Muscle layer of colon (tissue), 2 donors: ENCODE results near the gene HHIPL1.

Experiments
- H3K27ac ChIP-seq: one replicate; pipeline ENCODE4 v1.7.0; 2013; ENCODE audit warnings: low read depth, mild to moderate bottlenecking, low read length, moderate library complexity
- H3K27me3 ChIP-seq, 2 donors: one replicate each; pipeline ENCODE4 v1.7.0; 2013; ENCODE audit warnings: low read length in 2 of 2, mild to moderate bottlenecking in 2 of 2; ENCODE audit not compliant: insufficient read depth in 2 of 2, control insufficient read depth in 1 of 2
- H3K36me3 ChIP-seq: one replicate; pipeline ENCODE4 v1.7.0; 2013; ENCODE audit warnings: mild to moderate bottlenecking, low read length; ENCODE audit not compliant: insufficient read depth
- H3K4me1 ChIP-seq: one replicate; pipeline ENCODE4 v1.7.0; 2013; ENCODE audit warnings: mild to moderate bottlenecking, low read length; ENCODE audit not compliant: insufficient read depth
- H3K4me3 ChIP-seq, 2 donors: one replicate each; pipeline ENCODE4 v1.7.0; 2013; ENCODE audit warnings: low read length in 2 of 2, low read depth in 1 of 2, mild to moderate bottlenecking in 1 of 2, moderate library complexity in 1 of 2
- H3K9ac ChIP-seq: one replicate; pipeline ENCODE4 v1.7.0; 2013; ENCODE audit warnings: low read length
- H3K9me3 ChIP-seq: one replicate; pipeline ENCODE4 v1.7.0; 2013; ENCODE audit warnings: mild to moderate bottlenecking, low read length
- donor health status: abdominal sarcoma.
- donor health status: Adenocarcinoma of cecum.

The HHIPL1 gene

DNA sequence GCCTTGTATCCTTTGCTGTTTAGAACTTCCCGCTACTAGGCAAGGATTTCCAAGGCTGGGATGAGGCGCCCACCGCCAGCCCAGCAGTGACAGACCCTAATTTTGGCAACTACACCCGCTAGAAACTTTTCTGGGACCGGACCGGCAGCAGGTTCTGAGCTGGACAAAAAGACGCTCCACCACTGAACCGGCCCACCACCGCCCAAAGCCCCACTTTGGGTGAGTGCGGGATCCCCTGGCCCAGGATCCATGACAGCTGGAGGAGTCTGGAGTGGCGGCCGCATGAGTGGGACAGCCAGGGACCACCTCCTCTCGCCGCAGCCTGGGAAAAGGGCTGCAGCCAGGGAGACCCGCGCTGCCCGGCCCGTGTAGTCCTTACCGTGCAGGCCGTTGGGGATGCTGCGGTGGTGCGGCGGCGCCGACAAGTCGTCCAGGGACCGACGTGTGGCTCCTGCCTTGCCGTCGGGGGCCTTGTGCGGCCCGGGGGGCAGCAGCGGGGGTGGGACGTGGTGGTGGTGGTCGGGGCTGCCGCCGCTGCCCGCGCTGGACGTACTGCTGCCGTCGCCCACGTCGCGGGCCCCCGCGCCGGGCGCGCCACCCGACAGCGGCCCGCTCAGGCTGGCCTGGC lies 42.0 kb upstream of the HHIPL1 start:
- Histone ChIP-seq H3K4me3 (peak overlapping the region; percentile 73 to 78), H3K27ac (peak overlapping the region; percentile 87), H3K4me1 (peaks cover 50% of the 10 kb centered on the region), H3K27me3 (no peaks in the 10 kb centered on the region), H3K9ac (peak overlapping the region; percentile 69), H3K9me3 (no peaks in the 10 kb centered on the region), H3K36me3 (no peaks in the 10 kb centered on the region)

- no peak within 1 kb of the TSS for H3K9ac ChIP-seq
- peak within 1 kb of the TSS; percentile 87 for H3K27ac ChIP-seq
- peaks cover 43% of the 10 kb centered on the region for H3K4me1 ChIP-seq
Measured at GRCh38 chr14:99603471-99604277, 41.3 kb upstream of the HHIPL1 start, which contains the start of gene CCDC85C. Gene CCDC85C, minus strand, starts transcription at chr14:99604207. Its CDS starts 248 bp downstream, at chr14:99603959.

GRCh38 chr14:99604278-99604765 lies 40.6 kb upstream of the HHIPL1 start:
- H3K27me3 ChIP-seq: no peaks in the 10 kb centered on the region
- peak overlapping the region; percentile 86 for H3K27ac ChIP-seq
- H3K4me1 ChIP-seq: peaks cover 36% of the 10 kb centered on the region
- H3K9me3 ChIP-seq: no peaks in the 10 kb centered on the region
- H3K9ac ChIP-seq: no peak overlapping the region
- no peaks in the 10 kb centered on the region for H3K36me3 ChIP-seq
- peak overlapping the region; percentile 72 to 84 for H3K4me3 ChIP-seq

More at GRCh38 chr14:99603471-99604277, 41.3 kb upstream of the HHIPL1 start, which contains the start of gene CCDC85C:
- H3K4me3 ChIP-seq: peak within 1 kb of the TSS; percentile 78 to 84
- no peaks in the 10 kb centered on the region for H3K27me3 ChIP-seq
- no peaks in the 10 kb centered on the region for H3K9me3 ChIP-seq
- no peaks in the 10 kb centered on the region for H3K36me3 ChIP-seq

DNA sequence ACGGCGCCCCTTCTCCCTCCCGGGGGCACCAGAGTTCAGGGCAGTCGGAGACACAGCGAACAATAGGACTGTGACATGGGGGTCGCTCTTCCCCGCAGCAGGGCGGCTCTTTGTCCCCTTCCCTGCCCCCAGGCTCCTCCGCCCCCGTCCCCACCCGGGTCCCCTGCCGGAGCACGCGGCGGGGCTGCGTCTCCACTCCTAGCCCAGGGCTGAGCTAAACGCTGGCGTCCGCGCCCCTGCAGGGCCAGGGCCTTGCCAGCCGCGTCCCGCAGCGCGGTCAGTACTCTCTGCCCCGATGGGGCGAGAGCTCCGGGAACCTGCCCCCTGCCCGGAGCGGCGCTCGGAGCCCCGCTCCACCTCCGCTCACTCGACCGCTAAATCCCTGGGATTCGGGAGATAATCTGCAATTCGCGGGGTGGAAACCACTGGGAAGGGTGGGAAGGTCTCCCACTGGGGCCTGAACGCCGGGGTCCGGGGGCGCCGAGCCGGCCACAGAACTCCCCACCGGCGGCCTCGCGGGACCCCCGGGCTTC lies 40.1 kb upstream of the HHIPL1 start:
- peak overlapping the region; percentile 72 to 84 for H3K4me3 ChIP-seq
- H3K27me3 ChIP-seq: no peaks in the 10 kb centered on the region
- peaks cover 31% of the 10 kb centered on the region for H3K4me1 ChIP-seq
- peak overlapping the region; percentile 86 for H3K27ac ChIP-seq
- no peaks in the 10 kb centered on the region for H3K9me3 ChIP-seq
- no peaks in the 10 kb centered on the region for H3K36me3 ChIP-seq
- H3K9ac ChIP-seq: no peak overlapping the region

- Histone ChIP-seq H3K4me1 (peaks cover 25% of the 10 kb centered on the region), H3K27me3 (no peaks in the 10 kb centered on the region), H3K4me3 (peak overlapping the region; percentile 72 to 84), H3K36me3 (no peaks in the 10 kb centered on the region), H3K27ac (peak overlapping the region; percentile 86), H3K9me3 (no peaks in the 10 kb centered on the region), H3K9ac (peak overlapping the region; percentile 41)
Measured at GRCh38 chr14:99605299-99605961, 39.5 kb upstream of the HHIPL1 start.

GRCh38 chr14:99606359-99606758 lies 38.6 kb upstream of the HHIPL1 start:
- H3K27me3 ChIP-seq: no peaks in the 10 kb centered on the region
- no peak overlapping the region for H3K9ac ChIP-seq
- no peaks in the 10 kb centered on the region for H3K9me3 ChIP-seq
- no peaks in the 10 kb centered on the region for H3K36me3 ChIP-seq
- H3K4me1 ChIP-seq: peaks cover 17% of the 10 kb centered on the region
- H3K27ac ChIP-seq: no peak overlapping the region
- H3K4me3 ChIP-seq: no peak overlapping the region

DNA sequence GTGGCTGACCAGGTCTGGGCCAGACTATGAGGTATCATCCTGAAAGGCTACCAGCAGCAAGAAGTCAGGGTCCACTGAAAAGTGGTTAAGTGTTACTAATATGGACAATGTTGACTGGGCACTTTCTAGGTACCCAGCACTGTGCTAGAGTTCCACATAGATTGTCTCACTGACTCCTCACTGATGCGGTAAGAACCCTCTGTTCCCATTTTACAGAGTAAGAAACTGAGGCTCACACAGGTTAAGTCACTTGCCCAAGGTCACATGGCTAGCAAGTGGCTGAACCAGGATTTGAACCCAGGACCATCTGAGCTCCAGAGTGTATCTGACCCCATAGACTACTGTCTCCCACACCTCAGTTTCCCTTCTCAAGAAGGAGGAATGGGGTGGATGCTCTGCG lies 36.3 kb upstream of the HHIPL1 start:
- Histone ChIP-seq H3K9me3 (no peaks in the 10 kb centered on the region), H3K4me3 (no peak overlapping the region), H3K27me3 (no peaks in the 10 kb centered on the region), H3K4me1 (peaks cover 8% of the 10 kb centered on the region), H3K27ac (no peak overlapping the region), H3K9ac (no peak overlapping the region), H3K36me3 (no peaks in the 10 kb centered on the region)

GRCh38 chr14:99609245-99610170 lies 35.4 kb upstream of the HHIPL1 start:
- Histone ChIP-seq H3K9ac (no peak overlapping the region), H3K36me3 (no peaks in the 10 kb centered on the region), H3K4me1 (peaks cover 8% of the 10 kb centered on the region), H3K27ac (no peak overlapping the region), H3K27me3 (no peaks in the 10 kb centered on the region), H3K4me3 (no peak overlapping the region), H3K9me3 (no peaks in the 10 kb centered on the region)

DNA sequence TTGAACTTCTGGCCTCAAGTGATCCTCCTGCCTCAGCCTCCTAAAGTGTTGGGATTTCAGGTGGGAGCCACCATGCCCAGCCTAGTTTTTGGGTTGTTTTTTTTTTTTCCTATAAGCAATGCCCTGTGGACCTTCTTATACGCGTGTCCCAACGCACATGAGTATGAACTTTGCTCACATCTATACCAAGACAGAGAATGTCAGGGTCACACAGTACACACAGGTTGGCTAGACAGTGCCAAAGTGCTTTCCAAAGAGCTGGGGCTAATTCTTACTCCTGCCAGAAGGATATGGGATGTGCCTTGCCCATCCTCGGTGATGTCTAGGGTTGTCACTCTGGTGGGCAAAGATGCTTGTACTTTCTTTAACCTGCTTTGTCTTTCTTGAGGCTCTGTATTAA lies 33.3 kb upstream of the HHIPL1 start:
- H3K4me1 ChIP-seq: no peaks in the 10 kb centered on the region
- no peak overlapping the region for H3K9ac ChIP-seq
- no peaks in the 10 kb centered on the region for H3K9me3 ChIP-seq
- H3K36me3 ChIP-seq: no peaks in the 10 kb centered on the region
- H3K4me3 ChIP-seq: no peak overlapping the region
- no peaks in the 10 kb centered on the region for H3K27me3 ChIP-seq
- H3K27ac ChIP-seq: no peak overlapping the region

DNA sequence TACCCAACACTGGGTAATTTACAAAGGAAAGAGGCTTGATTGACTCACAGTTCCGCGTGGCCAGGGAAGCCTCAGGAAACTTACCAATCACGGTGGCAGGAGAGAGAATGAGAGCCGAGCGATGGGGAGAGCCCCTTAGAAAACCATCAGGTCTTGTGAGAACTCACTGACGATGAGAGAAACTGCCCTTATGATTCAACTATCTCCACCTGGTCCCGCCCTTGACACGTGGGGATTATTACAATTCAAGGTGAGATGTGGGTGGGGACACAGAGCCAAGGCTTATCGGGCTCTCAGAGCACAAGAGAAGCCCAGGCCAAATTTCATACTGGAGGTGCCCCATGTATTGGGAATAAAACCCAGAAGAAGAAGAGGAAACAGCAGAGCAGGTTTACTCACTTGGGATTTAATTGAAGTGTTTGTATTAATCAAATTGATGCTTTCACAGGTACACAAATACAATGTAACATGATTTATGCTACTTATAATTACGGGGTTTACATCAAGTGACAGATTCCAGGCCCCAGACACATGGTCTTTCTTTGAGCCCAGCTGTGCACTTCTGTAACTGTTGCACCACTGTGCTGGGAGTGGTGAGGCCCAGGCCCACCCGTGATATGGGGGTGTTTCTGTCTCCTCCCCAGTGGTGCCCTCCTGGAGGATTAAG lies 32.7 kb upstream of the HHIPL1 start:
- Histone ChIP-seq H3K27ac (no peak overlapping the region), H3K4me1 (no peaks in the 10 kb centered on the region)

More for the DNA sequence above, 32.7 kb upstream of the HHIPL1 start:
- Histone ChIP-seq H3K27me3 (no peaks in the 10 kb centered on the region), H3K9ac (no peak overlapping the region), H3K36me3 (no peaks in the 10 kb centered on the region), H3K9me3 (no peaks in the 10 kb centered on the region), H3K4me3 (no peak overlapping the region)
